ENCODE data around the gene SETD6. TPM values are rescaled to one million over a fixed set of nuclear protein-coding genes. Genes with fewer than 3 reads are reported as not detected.

Gene SETD6
- total RNA-seq, 4 donors from 2014 or later: 14.6 to 38.2 (median 19.5) TPM

- TF ChIP-seq CTCF (IDR thresholded peaks at IDR 0.05; ENCODE audit: low read depth): no peak
Measured at GRCh38 chr16:58499615-58500351, 15.5 kb upstream of the SETD6 start, which contains the start of gene NDRG4. Gene NDRG4 (plus strand): TSS chr16:58500143. CDS start chr16:58500249, 106 bp downstream.

- TF ChIP-seq CTCF (IDR thresholded peaks at IDR 0.05; ENCODE audit: low read depth): no peak
Measured at GRCh38 chr16:58500430-58501241, 14.7 kb upstream of the SETD6 start.

GRCh38 chr16:58501242-58502131 is 13.8 kb upstream of the SETD6 start:
- no peak for TF ChIP-seq CTCF (IDR thresholded peaks at IDR 0.05; ENCODE audit: low read depth)

GRCh38 chr16:58502217-58502921 is 12.9 kb upstream of the SETD6 start:
- TF ChIP-seq CTCF (IDR thresholded peaks at IDR 0.05; ENCODE audit: low read depth): no peak

- TF ChIP-seq CTCF (IDR thresholded peaks at IDR 0.05; ENCODE audit: low read depth): no peak
Measured at GRCh38 chr16:58503166-58503862, 12.0 kb upstream of the SETD6 start.

GRCh38 chr16:58503863-58504688 is 11.2 kb upstream of the SETD6 start:
- no peak for TF ChIP-seq CTCF (IDR thresholded peaks at IDR 0.05; ENCODE audit: low read depth)

Data from subcutaneous adipose tissue (tissue), 4 donors.